HepG2 (cell line): ENCODE results near the gene ATP5F1E. TPM values are rescaled to one million over a fixed set of nuclear protein-coding genes. Genes with fewer than 3 reads are reported as not detected.

ENCODE experiments used
- AGO1 ChIP-seq: fragments of 200-400 bp; formaldehyde crosslinking; IDR thresholded peaks from 2 replicates; pipeline ENCODE4 v1.6.1; 2017; ENCODE audit warnings: mild to moderate bottlenecking, low read depth, low read length, moderate library complexity; ENCODE audit not compliant: poor library complexity, severe bottlenecking
- ARID2 ChIP-seq: sonication (generic); formaldehyde crosslinking; IDR thresholded peaks from 2 replicates; pipeline ENCODE4 v1.8.1; 2022; ENCODE audit warnings: mild to moderate bottlenecking, missing genetic modification reagents, borderline replicate concordance
- CBX2 ChIP-seq, 2 experiments: fragments of 200-600 bp in 1 of 2; sonication (generic); formaldehyde crosslinking in 1 of 2; IDR thresholded peaks; 2 replicates each; pipeline versions ENCODE4 v1.7.0 to v1.8.1; 2018 to 2022; ENCODE audit warnings: low read depth in 2 of 2, low read length in 1 of 2, mild to moderate bottlenecking in 1 of 2, missing genetic modification reagents in 1 of 2
- CENPT ChIP-seq: sonication (generic); formaldehyde crosslinking; IDR thresholded peaks from 2 replicates; pipeline ENCODE4 v1.8.0; 2022; ENCODE audit warnings: low read depth, mild to moderate bottlenecking, moderate library complexity, missing genetic modification reagents
- FOXK2 ChIP-seq: fragments of 450-650 bp; IDR thresholded peaks from 2 replicates; pipeline ENCODE4 v1.6.1; 2016
- MAFF ChIP-seq: IDR thresholded peaks from 2 replicates; pipeline ENCODE4 v1.6.1; 2011; ENCODE audit warnings: low read depth, low read length, improper control_type of control experiment
- RFXAP ChIP-seq: sonication (generic); formaldehyde crosslinking; IDR thresholded peaks from 2 replicates; pipeline ENCODE4 v1.4.0; 2020; ENCODE audit warnings: missing genetic modification reagents, borderline replicate concordance
- SP140L ChIP-seq: sonication (generic); formaldehyde crosslinking; IDR thresholded peaks from 2 replicates; pipeline ENCODE4 v1.4.0; 2020; ENCODE audit warnings: missing genetic modification reagents, borderline replicate concordance
- TARDBP ChIP-seq: sonication (generic); formaldehyde crosslinking; IDR thresholded peaks from 2 replicates; pipeline ENCODE4 v1.8.0; 2022; ENCODE audit warnings: mild to moderate bottlenecking, missing genetic modification reagents
- ZNF12 ChIP-seq: sonication (generic); formaldehyde crosslinking; IDR thresholded peaks from 2 replicates; pipeline ENCODE4 v1.5.0; 2020; ENCODE audit warnings: missing genetic modification reagents
- ZNF180 ChIP-seq: sonication (generic); formaldehyde crosslinking; IDR thresholded peaks from 2 replicates; pipeline ENCODE4 v1.4.0; 2020; ENCODE audit warnings: low read depth, missing genetic modification reagents, borderline replicate concordance
- ZNF326 ChIP-seq: sonication (generic); formaldehyde crosslinking; IDR thresholded peaks from 2 replicates; pipeline ENCODE4 v1.4.0; 2020; ENCODE audit warnings: missing genetic modification reagents, borderline replicate concordance
- ZNF333 ChIP-seq: sonication (generic); formaldehyde crosslinking; IDR thresholded peaks from 2 replicates; pipeline ENCODE4 v1.4.0; 2020; ENCODE audit warnings: mild to moderate bottlenecking, missing genetic modification reagents, borderline replicate concordance
- ZNF441 ChIP-seq: sonication (generic); formaldehyde crosslinking; IDR thresholded peaks from 2 replicates; pipeline ENCODE4 v1.7.0; 2021; ENCODE audit warnings: missing genetic modification reagents, borderline replicate concordance
- ZNF614 ChIP-seq: IDR thresholded peaks from 2 replicates; pipeline ENCODE4 v1.6.1; 2018; ENCODE audit warnings: missing biosample characterization, missing genetic modification reagents, inconsistent platforms, borderline replicate concordance
- ZNF747 ChIP-seq: sonication (generic); formaldehyde crosslinking; IDR thresholded peaks from 2 replicates; pipeline ENCODE4 v1.8.1; 2023; ENCODE audit warnings: missing genetic modification reagents, mild to moderate bottlenecking, borderline replicate concordance
- polyA plus RNA-seq, 8 experiments: library from polyadenylated mRNA; depleted of rRNA in 3 of 8; stranded (reverse) in 7 of 8; unstranded in 1 of 8; fragments of >200 nt; fragmentation: Illumina TruSeq in 4 of 8; extraction: Trizol in 4 of 8; gene quantifications; 2 replicates each; pipeline versions ENCODE4 v1.2.1 to v1.2.3, GENCODE V29; 2011 to 2016; ENCODE audit warnings: low read depth in 4 of 8, missing spikeins in 1 of 8, mixed read lengths in 1 of 8; ENCODE audit not compliant: insufficient read depth in 1 of 8
- total RNA-seq, 5 experiments: library from RNA; depleted of rRNA; stranded (reverse); fragments of >200 nt; fragmentation: Illumina TruSeq; extraction: Trizol; gene quantifications; 2 replicates each; pipeline ENCODE4 v1.2.3, GENCODE V29; 2016; ENCODE audit warnings: low read depth in 1 of 5
- TF ChIP-seq, protein P1 (sequence below): sonication (generic); formaldehyde crosslinking; IDR thresholded peaks from 2 replicates; pipeline ENCODE4 v1.5.0; 2020; ENCODE audit warnings: mild to moderate bottlenecking, missing genetic modification reagents
- TF ChIP-seq, protein P2 (sequence below), 2 experiments: IDR thresholded peaks; 2 replicates each; pipeline ENCODE4 v1.6.1; 2011 to 2012; ENCODE audit warnings: low read length in 2 of 2, borderline replicate concordance in 1 of 2, low read depth in 1 of 2, mild to moderate bottlenecking in 1 of 2, moderate library complexity in 1 of 2
- TF ChIP-seq, protein P3 (sequence below): sonication (generic); formaldehyde crosslinking; IDR thresholded peaks from 2 replicates; pipeline ENCODE4 v1.4.0; 2020; ENCODE audit warnings: missing genetic modification reagents
- TF ChIP-seq, protein P4 (sequence below): fragments of 450-650 bp; IDR thresholded peaks from 2 replicates; pipeline ENCODE4 v1.6.1; 2017

Gene ATP5F1E
- total and polyA plus RNA-seq, 2 of the 13 experiments (the other 11 are each of a cell fraction or from before 2014, with no cell fraction given) = 121 to 134 TPM

DNA sequence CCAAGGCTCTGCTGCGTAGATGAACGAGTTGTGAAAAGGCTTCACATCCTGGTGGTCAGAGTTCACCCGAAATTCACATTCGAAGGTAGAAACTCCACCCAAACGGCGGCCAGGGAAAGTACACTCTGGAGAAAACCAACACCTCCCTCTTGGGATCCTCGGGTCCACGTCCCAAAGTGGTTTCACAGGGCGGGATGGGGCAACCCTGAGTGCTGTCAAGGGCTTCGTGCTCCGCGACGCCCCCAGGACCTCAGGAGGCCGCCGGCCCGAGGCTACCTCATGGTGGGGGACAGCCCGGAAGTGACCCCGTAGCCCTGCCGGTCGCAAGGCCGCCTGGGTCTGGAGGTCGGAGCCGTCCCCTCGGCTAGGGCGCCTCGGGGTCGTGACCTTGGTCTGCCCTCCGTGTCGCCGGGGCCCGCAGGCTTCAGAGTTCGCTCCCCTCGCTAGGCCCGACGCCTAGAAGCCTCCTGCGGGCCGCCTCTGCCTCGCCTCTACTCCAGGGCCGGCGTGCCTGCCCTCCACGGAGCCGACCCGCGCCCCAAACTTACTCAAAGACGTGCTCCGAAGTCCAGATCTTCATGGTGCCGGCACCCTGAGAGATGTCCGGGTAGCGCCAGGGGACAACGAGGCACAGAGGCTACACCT is 10.1 kb upstream of the ATP5F1E start, which contains the start of gene PRELID3B (continued):
- TF ChIP-seq ZNF326 (CRISPR knock-in tag) (no peak), FOXK2 (no peak), AGO1 (peak; percentile 59), SP140L (no peak), ZNF747 (peak; percentile 12; the same call in 1 of the 2 replicates), MAFF (no peak), RFXAP (CRISPR knock-in tag) (no peak), ZNF12 (CRISPR knock-in tag) (no peak), TARDBP (CRISPR knock-in tag) (no peak), ZNF441 (peak; percentile 53; the same call in 1 of the 2 replicates), ZNF614 (CRISPR knock-in tag) (no peak), CBX2 (IDR thresholded peaks at IDR 0.05; ENCODE audit: low read depth, low read length) (no peak), CBX2 (CRISPR knock-in tag; IDR thresholded peaks at IDR 0.05; ENCODE audit: low read depth) (no peak), CENPT (CRISPR knock-in tag) (peak; percentile 72; the same call in 1 of the 2 replicates), ARID2 (no peak), ZNF180 (CRISPR knock-in tag) (no peak), ZNF333 (CRISPR knock-in tag) (peak; percentile 31; the same call in 1 of the 2 replicates)
- TF ChIP-seq, protein P1, sequence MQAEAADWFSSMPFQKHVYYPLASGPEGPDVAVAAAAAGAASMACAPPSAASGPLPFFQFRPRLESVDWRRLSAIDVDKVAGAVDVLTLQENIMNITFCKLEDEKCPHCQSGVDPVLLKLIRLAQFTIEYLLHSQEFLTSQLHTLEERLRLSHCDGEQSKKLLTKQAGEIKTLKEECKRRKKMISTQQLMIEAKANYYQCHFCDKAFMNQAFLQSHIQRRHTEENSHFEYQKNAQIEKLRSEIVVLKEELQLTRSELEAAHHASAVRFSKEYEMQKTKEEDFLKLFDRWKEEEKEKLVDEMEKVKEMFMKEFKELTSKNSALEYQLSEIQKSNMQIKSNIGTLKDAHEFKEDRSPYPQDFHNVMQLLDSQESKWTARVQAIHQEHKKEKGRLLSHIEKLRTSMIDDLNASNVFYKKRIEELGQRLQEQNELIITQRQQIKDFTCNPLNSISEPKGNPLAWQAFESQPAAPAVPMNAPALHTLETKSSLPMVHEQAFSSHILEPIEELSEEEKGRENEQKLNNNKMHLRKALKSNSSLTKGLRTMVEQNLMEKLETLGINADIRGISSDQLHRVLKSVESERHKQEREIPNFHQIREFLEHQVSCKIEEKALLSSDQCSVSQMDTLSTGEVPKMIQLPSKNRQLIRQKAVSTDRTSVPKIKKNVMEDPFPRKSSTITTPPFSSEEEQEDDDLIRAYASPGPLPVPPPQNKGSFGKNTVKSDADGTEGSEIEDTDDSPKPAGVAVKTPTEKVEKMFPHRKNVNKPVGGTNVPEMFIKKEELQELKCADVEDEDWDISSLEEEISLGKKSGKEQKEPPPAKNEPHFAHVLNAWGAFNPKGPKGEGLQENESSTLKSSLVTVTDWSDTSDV = peak; percentile 91
- TF ChIP-seq, protein P2, sequence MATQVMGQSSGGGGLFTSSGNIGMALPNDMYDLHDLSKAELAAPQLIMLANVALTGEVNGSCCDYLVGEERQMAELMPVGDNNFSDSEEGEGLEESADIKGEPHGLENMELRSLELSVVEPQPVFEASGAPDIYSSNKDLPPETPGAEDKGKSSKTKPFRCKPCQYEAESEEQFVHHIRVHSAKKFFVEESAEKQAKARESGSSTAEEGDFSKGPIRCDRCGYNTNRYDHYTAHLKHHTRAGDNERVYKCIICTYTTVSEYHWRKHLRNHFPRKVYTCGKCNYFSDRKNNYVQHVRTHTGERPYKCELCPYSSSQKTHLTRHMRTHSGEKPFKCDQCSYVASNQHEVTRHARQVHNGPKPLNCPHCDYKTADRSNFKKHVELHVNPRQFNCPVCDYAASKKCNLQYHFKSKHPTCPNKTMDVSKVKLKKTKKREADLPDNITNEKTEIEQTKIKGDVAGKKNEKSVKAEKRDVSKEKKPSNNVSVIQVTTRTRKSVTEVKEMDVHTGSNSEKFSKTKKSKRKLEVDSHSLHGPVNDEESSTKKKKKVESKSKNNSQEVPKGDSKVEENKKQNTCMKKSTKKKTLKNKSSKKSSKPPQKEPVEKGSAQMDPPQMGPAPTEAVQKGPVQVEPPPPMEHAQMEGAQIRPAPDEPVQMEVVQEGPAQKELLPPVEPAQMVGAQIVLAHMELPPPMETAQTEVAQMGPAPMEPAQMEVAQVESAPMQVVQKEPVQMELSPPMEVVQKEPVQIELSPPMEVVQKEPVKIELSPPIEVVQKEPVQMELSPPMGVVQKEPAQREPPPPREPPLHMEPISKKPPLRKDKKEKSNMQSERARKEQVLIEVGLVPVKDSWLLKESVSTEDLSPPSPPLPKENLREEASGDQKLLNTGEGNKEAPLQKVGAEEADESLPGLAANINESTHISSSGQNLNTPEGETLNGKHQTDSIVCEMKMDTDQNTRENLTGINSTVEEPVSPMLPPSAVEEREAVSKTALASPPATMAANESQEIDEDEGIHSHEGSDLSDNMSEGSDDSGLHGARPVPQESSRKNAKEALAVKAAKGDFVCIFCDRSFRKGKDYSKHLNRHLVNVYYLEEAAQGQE (IDR thresholded peaks at IDR 0.05; ENCODE audit: borderline replicate concordance in 1 of 2, low read depth in 1 of 2, low read length in 2 of 2) = no peak
- TF ChIP-seq, protein P3, sequence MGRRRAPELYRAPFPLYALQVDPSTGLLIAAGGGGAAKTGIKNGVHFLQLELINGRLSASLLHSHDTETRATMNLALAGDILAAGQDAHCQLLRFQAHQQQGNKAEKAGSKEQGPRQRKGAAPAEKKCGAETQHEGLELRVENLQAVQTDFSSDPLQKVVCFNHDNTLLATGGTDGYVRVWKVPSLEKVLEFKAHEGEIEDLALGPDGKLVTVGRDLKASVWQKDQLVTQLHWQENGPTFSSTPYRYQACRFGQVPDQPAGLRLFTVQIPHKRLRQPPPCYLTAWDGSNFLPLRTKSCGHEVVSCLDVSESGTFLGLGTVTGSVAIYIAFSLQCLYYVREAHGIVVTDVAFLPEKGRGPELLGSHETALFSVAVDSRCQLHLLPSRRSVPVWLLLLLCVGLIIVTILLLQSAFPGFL = no peak
- TF ChIP-seq, protein P4, sequence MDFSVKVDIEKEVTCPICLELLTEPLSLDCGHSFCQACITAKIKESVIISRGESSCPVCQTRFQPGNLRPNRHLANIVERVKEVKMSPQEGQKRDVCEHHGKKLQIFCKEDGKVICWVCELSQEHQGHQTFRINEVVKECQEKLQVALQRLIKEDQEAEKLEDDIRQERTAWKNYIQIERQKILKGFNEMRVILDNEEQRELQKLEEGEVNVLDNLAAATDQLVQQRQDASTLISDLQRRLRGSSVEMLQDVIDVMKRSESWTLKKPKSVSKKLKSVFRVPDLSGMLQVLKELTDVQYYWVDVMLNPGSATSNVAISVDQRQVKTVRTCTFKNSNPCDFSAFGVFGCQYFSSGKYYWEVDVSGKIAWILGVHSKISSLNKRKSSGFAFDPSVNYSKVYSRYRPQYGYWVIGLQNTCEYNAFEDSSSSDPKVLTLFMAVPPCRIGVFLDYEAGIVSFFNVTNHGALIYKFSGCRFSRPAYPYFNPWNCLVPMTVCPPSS = no peak
